ENCODE data around the gene NFIA. TPM values are rescaled to one million over a fixed set of nuclear protein-coding genes. Genes with fewer than 3 reads are reported as not detected.

Gene NFIA
- not detected in 2 replicates for total RNA-seq (2014; rRNA removed; shearing (Covaris generic); ENCODE audit: low replicate concordance)

DNA sequence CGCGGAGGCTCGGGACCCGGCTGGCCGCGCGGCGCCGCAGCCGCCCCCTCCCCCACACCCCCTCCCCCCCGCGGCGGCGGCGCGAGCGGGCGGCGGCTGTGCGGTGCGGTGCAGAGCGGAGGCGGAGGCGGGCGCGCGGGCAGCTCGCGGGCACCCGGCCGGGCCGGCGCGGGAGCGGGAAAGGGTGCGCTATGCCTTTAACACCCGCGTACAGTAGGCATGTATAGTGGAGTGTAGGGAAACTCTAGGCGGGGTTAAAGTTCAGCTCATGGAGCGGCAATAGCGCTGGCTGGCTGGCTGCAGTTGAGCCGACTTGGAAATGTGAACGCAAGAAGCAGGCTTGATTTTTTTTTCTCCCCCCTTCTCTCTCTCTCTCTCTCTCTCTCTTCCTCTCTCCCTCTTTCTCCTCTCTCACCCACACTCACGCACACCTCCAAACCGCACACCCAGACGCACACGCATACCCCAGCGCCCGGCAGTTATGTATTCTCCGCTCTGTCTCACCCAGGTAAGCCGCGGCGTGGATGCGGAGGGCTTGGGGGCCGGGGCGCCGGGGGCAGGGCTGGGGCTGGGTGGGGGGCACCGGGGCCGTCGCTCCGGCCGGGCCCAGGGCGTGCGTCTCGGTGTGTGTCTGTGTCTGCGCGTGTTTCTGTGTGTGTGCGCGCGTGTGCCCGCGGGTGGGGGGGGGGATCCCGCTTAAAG lies at the start of gene NFIA:
TSS of gene NFIA (plus strand) at position 251 of the 702 bp plus-strand sequence.
- peak within 1 kb of the TSS; percentile 39 for H3K4me3 ChIP-seq
- DNase-seq: peak; percentile 39
- H3K36me3 ChIP-seq: no peaks in the 10 kb centered on the region
- peaks cover 14% of the 10 kb centered on the region for H3K27me3 ChIP-seq
- no peaks in the 10 kb centered on the region for H3K9me3 ChIP-seq

DNA sequence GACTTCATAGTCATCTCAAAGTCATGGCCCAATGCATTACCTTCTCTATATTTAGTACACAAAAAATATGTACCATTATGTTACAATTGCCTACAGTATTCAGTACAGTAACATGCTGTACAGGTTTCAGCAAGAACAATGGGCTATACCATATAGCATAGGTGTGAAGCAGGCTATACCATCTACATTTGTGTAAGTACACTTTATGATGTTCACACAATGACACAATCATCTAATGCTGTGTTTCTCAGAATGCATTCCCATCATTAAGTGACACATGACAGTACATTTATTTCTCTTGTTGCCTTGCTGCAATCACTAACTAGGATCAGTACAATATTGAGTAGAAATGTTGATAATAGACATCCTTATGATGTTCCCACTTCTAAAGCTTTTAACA lies 46.5 kb upstream of the NFIA start:
- Histone ChIP-seq H3K4me3 (no peak overlapping the region), H3K27me3 (no peaks in the 10 kb centered on the region), H3K9me3 (no peaks in the 10 kb centered on the region; the same call in 1 of the 2 replicates), H3K36me3 (no peaks in the 10 kb centered on the region)
- DNase-seq: no peak

GRCh38 chr1:61042466-61043009 lies 39.8 kb upstream of the NFIA start:
- H3K36me3 ChIP-seq: no peaks in the 10 kb centered on the region
- H3K4me3 ChIP-seq: no peak overlapping the region
- H3K9me3 ChIP-seq: no peaks in the 10 kb centered on the region
- H3K27me3 ChIP-seq: peaks cover 3% of the 10 kb centered on the region; the same call in 1 of the 2 replicates
- DNase-seq: no peak

DNA sequence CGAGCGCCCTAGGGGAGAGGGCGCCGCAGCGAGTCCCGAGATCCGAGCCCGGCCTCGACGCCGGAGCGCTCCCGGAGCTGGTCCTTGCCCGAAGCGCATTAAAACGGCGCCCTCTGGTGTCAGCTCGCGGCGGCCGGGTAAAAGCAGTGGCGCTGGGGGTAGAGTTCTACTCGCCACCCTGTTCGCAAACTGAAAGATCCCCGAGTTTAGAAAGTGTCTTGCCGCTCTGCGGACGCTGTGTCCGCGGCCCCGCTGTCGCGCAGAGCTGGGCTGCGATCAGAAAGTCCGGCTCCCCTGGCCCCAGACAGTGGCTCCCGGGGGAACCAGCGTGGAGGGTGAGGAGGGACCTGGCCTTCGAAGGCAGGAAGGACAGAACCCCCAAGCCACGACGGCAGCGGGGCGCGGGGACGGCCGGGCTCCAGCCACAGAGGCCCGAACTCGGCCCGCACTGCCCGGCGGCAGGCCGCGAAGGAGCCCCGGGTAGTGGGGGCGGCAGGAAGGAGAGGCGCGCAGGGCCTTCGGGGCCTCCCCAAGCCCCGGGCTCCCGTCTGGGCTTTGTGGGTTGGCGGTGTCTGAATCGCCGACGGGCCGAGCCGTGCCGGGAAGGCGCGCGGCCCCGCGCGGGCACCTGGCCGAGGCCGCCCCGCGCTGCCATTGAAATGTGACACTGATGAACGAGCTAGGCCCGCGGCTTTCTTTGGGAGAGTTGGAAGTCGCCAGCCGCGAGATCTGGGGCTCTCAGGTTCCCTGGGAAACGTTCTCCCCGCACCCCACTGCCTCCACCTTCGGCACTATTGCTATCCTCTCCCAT lies 39.1 kb upstream of the NFIA start:
- Histone ChIP-seq H3K9me3 (no peaks in the 10 kb centered on the region), H3K27me3 (peaks cover 3% of the 10 kb centered on the region; the same call in 1 of the 2 replicates), H3K4me3 (peak overlapping the region; percentile 26; the same call in 1 of the 2 replicates), H3K36me3 (no peaks in the 10 kb centered on the region)
- DNase-seq: peak; percentile 74

- Histone ChIP-seq H3K4me3 (no peak overlapping the region), H3K36me3 (no peaks in the 10 kb centered on the region), H3K27me3 (peaks cover 10% of the 10 kb centered on the region), H3K9me3 (no peaks in the 10 kb centered on the region)
- no peak for DNase-seq
Observed at GRCh38 chr1:61046434-61046833, 35.9 kb upstream of the NFIA start.

DNA sequence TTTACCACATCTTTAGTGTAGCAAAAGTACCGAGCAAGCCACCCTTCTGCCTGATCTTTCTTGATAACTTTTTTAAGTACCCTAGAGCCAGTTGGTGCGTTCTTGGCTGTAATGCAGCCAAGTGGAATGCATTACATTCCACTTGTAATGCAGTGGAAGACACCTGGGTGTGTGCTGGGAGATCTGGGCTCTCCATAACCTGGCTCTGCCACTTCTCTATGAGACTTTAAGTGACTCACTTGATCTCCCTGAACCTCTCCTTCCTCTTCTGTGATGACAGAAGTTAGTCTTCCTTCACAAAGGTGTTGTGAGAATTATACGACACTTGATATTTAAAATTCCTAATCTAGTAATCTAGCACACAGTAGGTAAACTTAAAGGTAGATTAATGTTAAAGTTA lies 35.3 kb upstream of the NFIA start:
- DNase-seq: no peak
- Histone ChIP-seq H3K9me3 (no peaks in the 10 kb centered on the region), H3K4me3 (no peak overlapping the region), H3K36me3 (no peaks in the 10 kb centered on the region), H3K27me3 (peaks cover 14% of the 10 kb centered on the region)

DNA sequence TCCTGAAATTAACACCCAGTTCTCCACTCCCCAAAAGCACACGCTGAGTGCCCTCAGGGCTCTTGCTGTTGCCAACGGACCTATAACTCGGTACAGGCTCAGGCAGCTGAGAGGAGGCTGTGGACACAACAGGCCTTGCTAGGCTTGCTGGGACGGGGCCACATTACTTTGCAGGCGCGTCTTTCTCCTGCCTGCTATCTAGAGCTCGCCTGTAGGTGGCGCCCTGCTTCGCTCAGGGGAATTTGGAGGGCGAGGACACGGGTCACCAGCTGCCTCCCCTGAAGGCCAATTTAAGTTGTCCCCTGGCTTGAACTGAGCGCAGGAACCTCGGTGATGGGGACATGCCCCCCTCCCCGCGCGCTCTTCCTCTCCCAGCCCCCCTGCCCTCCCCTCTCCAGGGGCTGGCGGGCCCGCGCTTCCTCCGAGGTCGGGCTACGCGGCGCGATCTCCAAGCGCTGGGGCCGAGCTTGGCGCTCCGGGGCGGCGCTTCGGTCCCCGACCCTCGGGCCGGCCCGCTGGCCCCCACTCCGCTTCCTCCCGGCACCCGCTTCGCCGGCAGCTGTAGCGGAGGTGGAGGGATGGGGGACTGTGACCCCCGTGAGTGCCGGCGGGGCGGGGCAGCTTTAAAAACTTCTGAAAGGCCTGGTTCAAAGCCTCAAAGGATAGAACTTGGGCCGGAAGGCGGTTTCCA lies 32.4 kb upstream of the NFIA start:
- peak overlapping the region; percentile 59 for H3K4me3 ChIP-seq

GRCh38 chr1:61050541-61051442 lies 31.6 kb upstream of the NFIA start:
- peak overlapping the region; percentile 59 for H3K4me3 ChIP-seq
- H3K9me3 ChIP-seq: no peaks in the 10 kb centered on the region
- H3K27me3 ChIP-seq: peaks cover 13% of the 10 kb centered on the region
- no peak for DNase-seq
- H3K36me3 ChIP-seq: no peaks in the 10 kb centered on the region

More for the DNA sequence above, 32.4 kb upstream of the NFIA start:
- Histone ChIP-seq H3K27me3 (peaks cover 13% of the 10 kb centered on the region), H3K9me3 (no peaks in the 10 kb centered on the region), H3K36me3 (no peaks in the 10 kb centered on the region)
- DNase-seq: peak; percentile 72

DNA sequence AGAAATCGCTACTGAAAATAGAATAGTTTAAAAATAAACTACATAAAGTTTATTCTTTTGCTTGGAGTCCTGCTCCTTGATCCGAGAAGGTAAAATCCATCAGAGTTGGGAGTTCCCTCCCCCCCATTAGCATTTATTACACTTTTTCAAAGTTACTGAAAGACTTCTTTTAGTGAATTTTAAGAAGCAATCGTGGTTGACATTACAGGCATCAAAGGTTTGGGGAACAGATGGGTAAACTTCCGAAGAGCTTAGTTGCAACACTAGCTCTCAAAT lies 31.0 kb upstream of the NFIA start:
- H3K27me3 ChIP-seq: peaks cover 13% of the 10 kb centered on the region
- no peaks in the 10 kb centered on the region for H3K9me3 ChIP-seq
- DNase-seq: no peak
- no peak overlapping the region for H3K4me3 ChIP-seq
- no peaks in the 10 kb centered on the region for H3K36me3 ChIP-seq

GRCh38 chr1:61051719-61052394 lies 30.5 kb upstream of the NFIA start:
- H3K27me3 ChIP-seq: peaks cover 13% of the 10 kb centered on the region
- H3K9me3 ChIP-seq: no peaks in the 10 kb centered on the region
- DNase-seq: no peak
- H3K36me3 ChIP-seq: no peaks in the 10 kb centered on the region
- no peak overlapping the region for H3K4me3 ChIP-seq

DNA sequence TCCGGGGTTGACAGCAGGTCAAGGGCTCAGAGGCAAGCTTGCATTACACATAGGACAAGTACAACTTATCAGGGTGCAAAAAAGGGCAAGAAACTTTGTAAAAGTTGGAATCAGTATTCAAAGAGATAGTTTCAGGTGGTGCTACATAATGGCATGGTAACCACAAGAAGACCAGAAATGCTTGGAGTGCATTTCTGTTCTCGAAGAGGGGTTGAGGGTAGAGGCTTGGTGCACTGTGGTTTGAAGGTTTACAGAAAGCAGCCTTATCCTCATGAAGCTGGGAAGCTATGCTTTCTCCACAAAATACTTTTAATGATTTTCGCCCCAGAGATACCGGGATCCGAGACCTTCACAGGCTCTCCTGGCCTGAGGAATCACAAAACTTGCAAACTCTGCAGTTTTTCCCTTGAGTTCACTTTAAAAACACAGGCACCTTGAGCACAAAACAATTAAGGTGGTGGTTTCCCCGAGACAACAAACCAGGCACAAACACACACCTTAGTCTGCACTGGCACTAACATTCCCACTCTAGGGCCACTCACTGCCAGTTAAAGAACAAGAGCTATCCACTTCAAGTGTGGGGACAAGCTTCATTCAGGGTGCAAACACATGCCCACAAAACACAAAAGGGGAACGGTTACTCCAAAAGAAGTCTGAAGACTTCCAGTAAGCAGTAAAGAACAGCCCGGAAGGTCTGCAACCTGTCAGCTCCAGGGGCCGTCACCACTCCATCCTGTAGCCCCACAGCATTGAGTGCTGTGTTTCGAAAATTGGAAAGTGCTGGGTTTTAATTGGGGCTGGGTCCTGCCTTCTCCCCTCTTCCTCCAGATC lies 29.8 kb upstream of the NFIA start:
- Histone ChIP-seq H3K4me3 (no peak overlapping the region), H3K36me3 (no peaks in the 10 kb centered on the region), H3K9me3 (no peaks in the 10 kb centered on the region), H3K27me3 (peaks cover 13% of the 10 kb centered on the region)
- no peak for DNase-seq

GRCh38 chr1:61053226-61053711 lies 29.1 kb upstream of the NFIA start:
- Histone ChIP-seq H3K9me3 (no peaks in the 10 kb centered on the region), H3K27me3 (peaks cover 13% of the 10 kb centered on the region), H3K36me3 (no peaks in the 10 kb centered on the region), H3K4me3 (no peak overlapping the region)
- no peak for DNase-seq

- Histone ChIP-seq H3K4me3 (no peak overlapping the region), H3K9me3 (no peaks in the 10 kb centered on the region), H3K36me3 (no peaks in the 10 kb centered on the region), H3K27me3 (peaks cover 13% of the 10 kb centered on the region)
- no peak for DNase-seq
Observed at GRCh38 chr1:61053712-61054600, 28.4 kb upstream of the NFIA start.

DNA sequence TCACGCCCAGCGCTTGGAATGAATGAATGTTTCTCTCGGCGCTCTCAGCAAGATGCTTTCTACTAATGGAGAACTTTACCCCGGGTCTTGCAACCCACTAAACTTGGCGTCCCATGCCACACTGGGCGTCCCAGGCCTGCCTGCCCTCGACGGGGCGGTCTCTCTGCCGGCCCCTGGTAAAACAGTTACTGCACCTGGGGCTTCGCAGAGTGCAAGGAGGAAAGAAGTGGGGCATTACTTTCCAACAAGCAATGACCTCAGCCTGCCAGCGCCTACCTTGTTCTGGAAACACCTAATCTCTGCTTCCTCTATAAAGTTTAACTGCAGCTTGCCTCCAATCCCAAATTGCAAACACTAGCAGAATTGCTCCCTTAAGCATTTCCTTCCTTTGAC lies 27.8 kb upstream of the NFIA start:
- DNase-seq: no peak
- Histone ChIP-seq H3K36me3 (no peaks in the 10 kb centered on the region), H3K4me3 (no peak overlapping the region), H3K27me3 (peaks cover 13% of the 10 kb centered on the region), H3K9me3 (no peaks in the 10 kb centered on the region)
